ENCODE data around the gene C11orf54.

Gene C11orf54

GRCh38 chr11:93741094-93741881 is at the start of gene C11orf54, which contains the start of gene TAF1D:
Gene C11orf54 (plus strand): TSS chr11:93741672. CDS start chr11:93747394, 5,722 bp downstream.
Gene TAF1D (minus strand): TSS chr11:93741495. CDS start chr11:93739304, 2,191 bp downstream.
- peak; percentile 94 for DNase-seq

GRCh38 chr11:93694109-93694508 is 47.4 kb upstream of the C11orf54 start:
- no peak for DNase-seq

- no peak for DNase-seq
Measured at GRCh38 chr11:93694557-93694956, 46.9 kb upstream of the C11orf54 start.

- no peak for DNase-seq
Measured at GRCh38 chr11:93697611-93698010, 43.9 kb upstream of the C11orf54 start.

GRCh38 chr11:93700830-93701229 is 40.6 kb upstream of the C11orf54 start:
- DNase-seq = no peak

- DNase-seq = no peak
Measured at GRCh38 chr11:93704237-93704636, 37.2 kb upstream of the C11orf54 start.

- DNase-seq = no peak
Measured at GRCh38 chr11:93710239-93710638, 31.2 kb upstream of the C11orf54 start.

- no peak for DNase-seq
Measured at GRCh38 chr11:93712678-93713077, 28.8 kb upstream of the C11orf54 start.

- DNase-seq = no peak
Measured at GRCh38 chr11:93715797-93716396, 25.6 kb upstream of the C11orf54 start.

- no peak for DNase-seq
Measured at GRCh38 chr11:93717501-93717900, 24.0 kb upstream of the C11orf54 start.

GRCh38 chr11:93718057-93718563 is 23.4 kb upstream of the C11orf54 start:
- DNase-seq = no peak

- DNase-seq = no peak
Measured at GRCh38 chr11:93719310-93719709, 22.2 kb upstream of the C11orf54 start.

- DNase-seq = no peak
Measured at GRCh38 chr11:93720522-93720921, 20.9 kb upstream of the C11orf54 start.

GRCh38 chr11:93724089-93724488 is 17.4 kb upstream of the C11orf54 start:
- DNase-seq = no peak

- DNase-seq = no peak
Measured at GRCh38 chr11:93727985-93728791, 13.3 kb upstream of the C11orf54 start.

GRCh38 chr11:93728792-93729128 is 12.7 kb upstream of the C11orf54 start:
- no peak for DNase-seq

- no peak for DNase-seq
Measured at GRCh38 chr11:93729129-93729616, 12.3 kb upstream of the C11orf54 start.

- DNase-seq = no peak
Measured at GRCh38 chr11:93730108-93731107, 11.1 kb upstream of the C11orf54 start.

- DNase-seq = no peak
Measured at GRCh38 chr11:93732237-93732892, 9.1 kb upstream of the C11orf54 start.

GRCh38 chr11:93733474-93733873 is 8.0 kb upstream of the C11orf54 start:
- no peak for DNase-seq

Data from activated naive CD4-positive, alpha-beta T cell treated with anti-CD3 and anti-CD28 coated beads, Interleukin-2, amount 50 U/mL, for 16 hours (primary cell).